Ovary (tissue), 3 donors: Measurements from ENCODE around the gene DOCK1.

ENCODE experiments used
- POLR2A ChIP-seq: fragments of 450-650 bp; IDR thresholded peaks from one replicate; pipeline ENCODE4 v1.6.1; 2017; ENCODE audit warnings: antibody characterized with exemption, mild to moderate bottlenecking, moderate library complexity
- TF ChIP-seq, protein P1 (sequence below), 3 donors: fragments of 450-650 bp in 2 of 3; fragments of 200-600 bp in 1 of 3; IDR thresholded peaks; one replicate each; pipeline versions ENCODE4 v1.5.1 to v1.8.0; 2016 to 2022; ENCODE audit warnings: antibody characterized with exemption in 3 of 3, mild to moderate bottlenecking in 1 of 3
- donor health status: DM: no; HTN: no; CAD: no.

DNA sequence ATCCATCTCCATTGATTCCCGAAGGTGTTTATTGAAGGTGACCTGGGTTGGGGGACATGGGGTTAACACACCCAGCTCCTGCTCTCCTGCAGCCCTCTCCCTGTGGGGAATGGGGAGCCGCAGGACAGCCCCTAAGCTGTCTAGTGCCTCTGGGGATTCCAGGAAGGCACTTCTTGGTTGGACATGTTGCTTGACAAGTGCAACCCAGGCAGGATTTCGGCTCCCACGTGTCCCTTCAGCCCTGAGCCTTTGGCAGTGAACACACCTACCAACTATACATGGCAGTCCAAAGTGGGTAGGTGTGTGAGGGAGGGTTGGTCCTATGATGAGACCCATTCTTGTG lies 43.9 kb downstream of the DOCK1 start:
- TF ChIP-seq, protein P1, sequence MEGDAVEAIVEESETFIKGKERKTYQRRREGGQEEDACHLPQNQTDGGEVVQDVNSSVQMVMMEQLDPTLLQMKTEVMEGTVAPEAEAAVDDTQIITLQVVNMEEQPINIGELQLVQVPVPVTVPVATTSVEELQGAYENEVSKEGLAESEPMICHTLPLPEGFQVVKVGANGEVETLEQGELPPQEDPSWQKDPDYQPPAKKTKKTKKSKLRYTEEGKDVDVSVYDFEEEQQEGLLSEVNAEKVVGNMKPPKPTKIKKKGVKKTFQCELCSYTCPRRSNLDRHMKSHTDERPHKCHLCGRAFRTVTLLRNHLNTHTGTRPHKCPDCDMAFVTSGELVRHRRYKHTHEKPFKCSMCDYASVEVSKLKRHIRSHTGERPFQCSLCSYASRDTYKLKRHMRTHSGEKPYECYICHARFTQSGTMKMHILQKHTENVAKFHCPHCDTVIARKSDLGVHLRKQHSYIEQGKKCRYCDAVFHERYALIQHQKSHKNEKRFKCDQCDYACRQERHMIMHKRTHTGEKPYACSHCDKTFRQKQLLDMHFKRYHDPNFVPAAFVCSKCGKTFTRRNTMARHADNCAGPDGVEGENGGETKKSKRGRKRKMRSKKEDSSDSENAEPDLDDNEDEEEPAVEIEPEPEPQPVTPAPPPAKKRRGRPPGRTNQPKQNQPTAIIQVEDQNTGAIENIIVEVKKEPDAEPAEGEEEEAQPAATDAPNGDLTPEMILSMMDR (IDR thresholded peaks at IDR 0.05): no peak
- no peak for TF ChIP-seq POLR2A
